Measurements from ENCODE around the gene OGFR.

OGFR gene

GRCh38 chr20:62822788-62823651, 18.4 kb downstream of the OGFR start (continued):
- no peak for TF ChIP-seq ZNF398 (tag by site-specific recombination; IDR thresholded peaks at IDR 0.05)
- no peak for TF ChIP-seq ZBTB49 (tag by site-specific recombination; IDR thresholded peaks at IDR 0.05; ENCODE audit: low read depth)
- no peak for TF ChIP-seq ZNF791 (tag by site-specific recombination; IDR thresholded peaks at IDR 0.05)
- no peak for TF ChIP-seq ZNF341 (tag by site-specific recombination; IDR thresholded peaks at IDR 0.05; ENCODE audit: low read depth)
- TF ChIP-seq GLIS2 (tag by site-specific recombination; IDR thresholded peaks at IDR 0.05): peak; percentile 52
- TF ChIP-seq ZNF311 (tag by site-specific recombination; IDR thresholded peaks at IDR 0.05; ENCODE audit: borderline replicate concordance): no peak
- no peak for TF ChIP-seq ZNF211 (tag by site-specific recombination; IDR thresholded peaks at IDR 0.05; ENCODE audit: low read depth)
- no peak for TF ChIP-seq ZNF184 (tag by site-specific recombination; IDR thresholded peaks at IDR 0.05)
- TF ChIP-seq ZNF140 (tag by site-specific recombination; IDR thresholded peaks at IDR 0.05): no peak
- TF ChIP-seq ZNF544 (tag by site-specific recombination; IDR thresholded peaks at IDR 0.05): no peak
- no peak for TF ChIP-seq ZNF239 (tag by site-specific recombination; IDR thresholded peaks at IDR 0.05)
- TF ChIP-seq ZBTB21 (tag by site-specific recombination; IDR thresholded peaks at IDR 0.05): peak; percentile 29; the same call in 1 of the 2 replicates
- peak; percentile 70; the same call in 1 of the 2 replicates for TF ChIP-seq BCL11B (tag by site-specific recombination; IDR thresholded peaks at IDR 0.05; ENCODE audit: low read depth)
- no peak for TF ChIP-seq ZBTB1 (tag by site-specific recombination; IDR thresholded peaks at IDR 0.05)
- TF ChIP-seq ZNF610 (tag by site-specific recombination; IDR thresholded peaks at IDR 0.05; ENCODE audit: borderline replicate concordance): no peak; the same call in 1 of the 2 replicates
- no peak; the same call in 1 of the 2 replicates for TF ChIP-seq ZIC2 (tag by site-specific recombination; IDR thresholded peaks at IDR 0.05)
- peak; percentile 82 for TF ChIP-seq SP7 (tag by site-specific recombination; IDR thresholded peaks at IDR 0.05)
- no peak for TF ChIP-seq ZNF266 (tag by site-specific recombination; IDR thresholded peaks at IDR 0.05; ENCODE audit: low read depth)
- no peak for TF ChIP-seq ZNF677 (tag by site-specific recombination; IDR thresholded peaks at IDR 0.05)
- TF ChIP-seq ZNF518A (tag by site-specific recombination; conservative IDR thresholded peaks at IDR 0.05; ENCODE audit: low read depth): no peak
- TF ChIP-seq ZNF132 (tag by site-specific recombination; IDR thresholded peaks at IDR 0.05; ENCODE audit: borderline replicate concordance): no peak
- TF ChIP-seq ZNF701 (tag by site-specific recombination; IDR thresholded peaks at IDR 0.05): no peak
- peak; percentile 100 for TF ChIP-seq ZFP69B (tag by site-specific recombination; IDR thresholded peaks at IDR 0.05)
- no peak for TF ChIP-seq ZNF555 (tag by site-specific recombination; conservative IDR thresholded peaks at IDR 0.05)
- no peak for TF ChIP-seq ZNF501 (tag by site-specific recombination; IDR thresholded peaks at IDR 0.05)
- TF ChIP-seq ZBTB11 (tag by site-specific recombination; conservative IDR thresholded peaks at IDR 0.05; ENCODE audit: low read depth): no peak
- TF ChIP-seq RBAK (tag by site-specific recombination; IDR thresholded peaks at IDR 0.05): no peak
- TF ChIP-seq HOXD13 (CRISPR knock-in tag; IDR thresholded peaks at IDR 0.05; ENCODE audit: borderline replicate concordance): no peak
